Ramos (cell line): Measurements from ENCODE around the gene ABCC3.

ENCODE experiments used
- in situ Hi-C: fragments of 300-500 bp; cut with MboI; formaldehyde crosslinking; loops from one replicate; pipeline ENCODE4 v1.14.3; 2022; ENCODE audit warnings: low sequenced_read_pairs; ENCODE audit not compliant: unreplicated experiment

Gene ABCC3

GRCh38 chr17:50605429-50605828 is 29.3 kb upstream of the ABCC3 start:
- in situ Hi-C loops = no loop called here

GRCh38 chr17:50607522-50608175 is 27.0 kb upstream of the ABCC3 start:
- in situ Hi-C loops = no loop called here

- in situ Hi-C loops = no loop called here
These were observed 25.8 kb upstream of the ABCC3 start for GRCh38 chr17:50608700-50609379.

DNA sequence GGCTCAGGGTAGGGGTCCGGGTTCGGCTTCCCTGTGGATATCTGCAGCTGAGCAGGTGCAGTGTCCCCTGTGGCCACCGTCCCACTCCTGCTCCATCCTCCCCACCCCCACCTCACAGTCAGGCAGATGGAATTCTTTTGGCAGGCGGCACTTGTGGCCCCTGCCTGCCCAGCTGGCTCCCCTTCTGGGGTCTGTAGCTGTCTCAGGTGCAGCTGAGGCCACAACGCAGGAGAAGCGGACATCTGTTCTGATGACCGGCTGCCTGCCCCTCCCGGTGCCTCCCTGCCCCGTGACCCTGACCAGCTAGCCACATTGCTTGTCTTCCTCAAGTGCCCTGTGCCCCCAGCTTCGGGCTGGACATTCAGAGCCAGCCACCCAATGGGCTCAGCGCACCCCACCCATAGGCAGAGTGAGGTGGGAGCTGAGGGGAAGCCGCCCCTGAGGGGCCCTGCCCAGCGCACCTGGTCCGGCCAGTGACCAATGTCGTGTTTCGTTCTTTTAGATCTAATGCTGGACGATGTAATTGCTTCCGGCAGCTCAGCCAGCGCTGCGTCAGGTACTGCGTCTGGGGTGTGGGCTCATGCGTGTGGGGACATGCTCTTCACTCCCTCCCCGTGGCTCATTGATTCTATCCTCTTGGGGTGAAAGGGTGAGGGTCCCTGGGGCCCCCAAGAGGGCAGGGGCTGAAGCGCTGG is 25.2 kb upstream of the ABCC3 start:
- in situ Hi-C loops = no loop called here

DNA sequence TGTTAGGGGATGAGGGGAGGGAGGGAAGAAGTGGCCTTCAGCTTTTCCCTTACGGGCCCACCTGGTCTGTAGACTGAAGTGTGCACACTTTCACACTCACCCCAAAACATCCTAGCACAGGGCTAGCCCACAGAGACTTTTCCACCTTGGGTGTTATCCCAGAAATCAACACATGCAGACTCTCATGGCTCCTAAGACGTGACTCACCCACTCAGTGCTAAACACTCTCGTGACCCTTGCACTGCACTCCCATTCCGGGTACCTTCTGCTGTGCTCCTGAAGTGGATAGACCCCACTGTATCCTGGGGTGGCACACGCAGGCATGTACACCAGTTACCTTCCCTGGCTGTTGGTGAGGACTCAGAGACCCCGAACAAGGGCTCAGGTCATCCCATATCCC is 23.0 kb upstream of the ABCC3 start:
- in situ Hi-C loops = no loop called here

DNA sequence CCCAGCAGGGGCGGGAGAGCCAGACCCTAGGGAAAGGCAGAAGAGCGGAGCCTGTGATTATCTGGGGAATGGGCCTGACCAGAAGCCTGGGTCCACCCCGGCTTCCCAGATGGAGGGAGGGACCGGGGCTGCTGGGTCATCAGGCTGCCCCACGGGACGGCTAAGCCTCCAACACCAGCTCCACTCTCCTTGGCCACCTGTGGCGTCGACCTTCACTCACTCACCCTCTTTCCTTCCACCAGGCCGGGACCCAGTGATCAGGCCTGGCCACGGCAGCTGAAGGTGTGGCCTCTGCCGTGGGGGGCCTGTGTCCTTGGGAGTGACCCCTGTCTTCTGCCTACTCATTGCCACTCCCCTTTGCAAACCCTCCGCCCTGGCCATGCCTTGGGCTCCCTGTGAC is 22.4 kb upstream of the ABCC3 start:
- in situ Hi-C loops = no loop called here

- in situ Hi-C loops = no loop called here
These were observed 21.4 kb upstream of the ABCC3 start for GRCh38 chr17:50613007-50613992.

DNA sequence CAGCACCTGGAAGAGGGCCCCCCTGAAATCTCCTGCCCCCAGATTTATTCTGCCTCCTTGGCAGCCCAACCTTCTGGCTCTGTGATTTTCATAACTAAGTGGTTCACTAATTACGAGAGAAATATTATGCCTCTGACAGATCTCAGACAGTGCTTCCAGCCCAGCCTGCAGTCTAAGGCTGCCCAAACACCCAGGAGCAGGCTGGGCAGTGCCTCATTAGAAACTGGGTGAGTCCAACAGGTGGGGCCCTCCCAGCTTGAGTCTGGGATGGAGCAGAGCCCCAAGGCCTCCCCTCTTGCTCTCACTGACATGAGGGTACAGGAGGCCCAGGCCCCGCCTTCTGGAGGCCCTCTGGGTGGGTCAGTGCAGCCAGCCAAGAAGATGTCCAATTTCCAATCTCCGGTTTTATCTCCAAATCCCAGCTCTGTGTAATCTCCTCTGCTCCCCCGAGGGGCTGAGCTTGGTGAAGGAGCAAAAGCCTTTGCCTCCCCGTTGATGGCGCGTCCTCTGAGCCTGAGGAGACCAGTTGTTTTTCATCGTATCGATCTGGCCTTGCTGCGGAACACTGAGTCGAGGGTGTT is 20.1 kb upstream of the ABCC3 start:
- in situ Hi-C loops = no loop called here

DNA sequence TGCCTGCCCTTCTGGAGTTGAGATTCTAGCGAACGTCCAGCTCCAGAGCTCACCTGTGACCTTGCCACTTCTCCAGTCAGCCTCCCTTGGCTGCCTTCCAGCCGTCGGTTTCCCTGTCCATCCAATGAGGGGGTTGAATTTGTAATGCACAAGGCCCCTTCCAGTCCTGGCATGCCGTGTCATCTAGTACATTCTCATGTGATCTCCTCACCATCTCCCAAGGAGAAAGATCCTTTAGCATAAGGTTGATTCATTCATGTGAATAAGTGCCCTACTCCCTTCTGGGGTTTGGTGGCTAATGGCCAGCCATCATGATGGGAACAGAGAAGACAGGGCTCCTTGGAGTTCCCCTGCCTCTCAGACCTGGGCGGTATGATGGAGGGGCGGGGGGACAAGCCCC is 18.9 kb upstream of the ABCC3 start:
- in situ Hi-C loops = no loop called here

DNA sequence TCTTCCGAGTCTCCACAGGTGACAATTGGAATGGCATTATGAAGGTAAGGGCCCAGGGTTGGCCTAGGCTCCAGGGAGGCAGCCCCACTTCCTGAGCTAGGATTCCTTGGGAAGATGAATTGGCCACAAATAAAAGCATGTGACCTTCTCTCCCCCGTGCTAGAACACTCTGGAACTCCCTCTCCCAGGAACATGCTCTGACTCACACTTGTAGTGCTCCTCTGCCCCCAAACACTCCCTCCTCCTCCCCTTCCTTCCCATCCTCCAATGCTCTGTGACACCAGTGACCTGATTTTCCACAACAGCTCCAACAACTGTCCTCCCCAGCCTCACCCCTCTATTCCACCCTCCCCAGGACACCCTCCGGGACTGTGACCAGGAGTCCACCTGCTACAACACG is 16.4 kb upstream of the ABCC3 start:
- in situ Hi-C loops = no loop called here

- in situ Hi-C loops = no loop called here
These were observed 15.7 kb upstream of the ABCC3 start for GRCh38 chr17:50618941-50619340.

GRCh38 chr17:50619489-50619888 is 15.2 kb upstream of the ABCC3 start:
- in situ Hi-C loops = no loop called here

DNA sequence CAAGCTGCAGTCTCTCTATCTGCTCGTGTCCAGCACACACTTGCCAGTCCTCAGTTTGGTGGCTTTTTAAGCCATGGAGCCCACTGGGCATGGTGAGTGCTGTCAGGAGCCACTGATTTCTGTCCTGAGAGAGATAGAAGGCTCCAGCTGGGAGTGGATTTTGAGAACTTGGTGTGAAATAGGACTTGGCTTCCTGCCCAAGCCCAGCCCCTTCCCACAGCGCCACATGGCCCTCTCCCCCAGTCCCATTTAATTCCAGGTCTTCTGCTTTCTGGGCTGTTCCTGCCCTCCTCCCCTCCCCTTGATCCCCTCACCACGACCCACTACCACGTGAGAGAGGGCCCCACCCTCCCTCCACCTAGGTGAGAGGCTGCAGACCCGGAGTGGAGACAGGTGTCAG is 14.4 kb upstream of the ABCC3 start:
- in situ Hi-C loops = no loop called here

GRCh38 chr17:50620858-50621257 is 13.8 kb upstream of the ABCC3 start:
- in situ Hi-C loops = no loop called here

DNA sequence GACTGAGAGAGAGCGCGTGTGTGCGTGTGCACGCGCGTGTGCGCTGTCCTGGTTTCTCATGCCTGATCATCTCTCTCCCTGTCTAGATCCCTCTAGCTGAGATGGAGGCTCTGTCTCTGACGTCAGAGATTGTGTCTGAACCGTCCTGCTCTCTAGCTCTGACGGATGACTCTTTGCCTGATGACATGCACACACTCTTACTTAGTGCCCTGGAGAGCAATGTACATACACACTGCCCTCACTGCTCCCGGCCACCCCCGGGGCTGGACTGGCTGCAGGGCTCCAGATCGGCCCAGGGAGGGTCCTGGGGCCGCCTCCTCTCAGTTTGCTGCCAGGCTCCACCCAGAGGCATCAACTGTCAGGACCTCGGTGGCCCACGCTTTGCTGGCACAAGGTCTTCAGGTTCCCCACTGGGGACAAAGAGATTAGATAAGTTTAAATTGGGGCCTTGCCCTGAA is 13.1 kb upstream of the ABCC3 start:
- in situ Hi-C loops = no loop called here

DNA sequence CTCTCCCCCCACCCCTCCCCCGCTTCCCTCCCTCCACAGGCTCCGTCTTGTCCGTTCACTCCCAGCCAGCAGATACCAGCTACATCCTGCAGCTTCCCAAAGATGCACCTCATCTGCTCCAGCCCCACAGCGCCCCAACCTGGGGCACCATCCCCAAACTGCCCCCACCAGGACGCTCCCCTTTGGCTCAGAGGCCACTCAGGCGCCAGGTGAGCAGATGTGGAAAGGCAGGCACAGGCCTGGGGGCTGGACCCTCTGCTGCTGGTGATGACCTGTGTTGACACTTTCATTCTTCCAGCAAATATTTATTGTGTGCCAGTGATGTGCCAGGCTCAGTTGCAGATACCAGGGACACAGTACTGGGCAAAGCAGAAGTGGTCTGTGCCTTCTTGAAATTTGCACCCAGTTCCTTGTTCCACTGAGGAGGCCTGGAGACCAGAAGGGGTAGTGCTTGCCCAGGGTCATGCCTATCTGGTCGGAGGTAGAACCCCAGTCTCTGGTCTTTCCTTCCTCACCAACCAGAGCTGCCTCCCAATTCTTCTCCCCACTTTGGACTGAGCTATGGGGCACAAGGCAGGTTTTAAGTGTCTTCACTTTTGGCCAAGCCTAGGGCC is 10.3 kb upstream of the ABCC3 start:
- in situ Hi-C loops = no loop called here

- in situ Hi-C loops = loop anchor here (5.0 kb wide), 1 partner anchor 78 kb away; the partner anchor contains the start of gene SPATA20
These were observed 9.4 kb upstream of the ABCC3 start for GRCh38 chr17:50625032-50625871.

DNA sequence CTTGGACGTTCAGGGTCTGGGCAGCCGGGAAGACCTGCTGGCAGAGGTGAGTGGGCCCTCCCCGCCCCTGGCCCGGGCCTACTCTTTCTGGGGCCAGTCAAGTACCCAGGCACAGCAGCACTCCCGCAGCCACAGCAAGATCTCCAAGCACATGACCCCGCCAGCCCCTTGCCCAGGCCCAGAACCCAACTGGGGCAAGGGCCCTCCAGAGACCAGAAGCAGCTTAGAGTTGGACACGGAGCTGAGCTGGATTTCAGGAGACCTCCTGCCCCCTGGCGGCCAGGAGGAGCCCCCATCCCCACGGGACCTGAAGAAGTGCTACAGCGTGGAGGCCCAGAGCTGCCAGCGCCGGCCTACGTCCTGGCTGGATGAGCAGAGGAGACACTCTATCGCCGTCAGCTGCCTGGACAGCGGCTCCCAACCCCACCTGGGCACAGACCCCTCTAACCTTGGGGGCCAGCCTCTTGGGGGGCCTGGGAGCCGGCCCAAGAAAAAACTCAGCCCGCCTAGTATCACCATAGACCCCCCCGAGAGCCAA is 8.6 kb upstream of the ABCC3 start:
- in situ Hi-C loops = loop anchor here (5.0 kb wide), 1 partner anchor 79 kb away; the partner anchor contains the start of gene SPATA20
